Stimulated activated CD8-positive, alpha-beta memory T cell treated with anti-CD3 and anti-CD28 coated beads, Interleukin-15, amount 100 ng/mL, for 1 hour (primary cell): Measurements from ENCODE around the gene CTNND2.

ENCODE experiments used
- DNase-seq: peaks from one replicate; pipeline ENCODE4 v3.0.0-alpha.2; 2020; ENCODE audit warnings: low read depth

Gene CTNND2

DNA sequence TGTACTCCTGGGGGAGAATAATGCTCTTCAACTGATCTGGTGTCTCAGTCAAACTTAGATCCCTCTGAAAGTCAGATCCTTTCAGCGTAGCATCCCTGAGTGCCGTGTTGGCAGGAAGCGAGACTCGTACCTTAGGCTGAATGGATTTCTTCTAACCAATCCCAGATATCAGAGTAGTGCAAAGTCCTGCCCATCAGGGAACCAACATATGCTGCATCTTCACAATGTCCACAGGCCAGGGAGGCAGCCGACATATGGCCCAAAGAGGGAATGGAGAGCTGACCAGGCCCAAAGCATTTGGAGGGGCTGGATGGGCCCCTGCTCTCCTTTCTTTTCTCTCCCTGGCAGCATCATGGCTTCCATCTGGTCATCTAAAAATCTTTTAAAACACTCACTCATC, 646.2 kb downstream of the CTNND2 start:
- DNase-seq: no peak

DNA sequence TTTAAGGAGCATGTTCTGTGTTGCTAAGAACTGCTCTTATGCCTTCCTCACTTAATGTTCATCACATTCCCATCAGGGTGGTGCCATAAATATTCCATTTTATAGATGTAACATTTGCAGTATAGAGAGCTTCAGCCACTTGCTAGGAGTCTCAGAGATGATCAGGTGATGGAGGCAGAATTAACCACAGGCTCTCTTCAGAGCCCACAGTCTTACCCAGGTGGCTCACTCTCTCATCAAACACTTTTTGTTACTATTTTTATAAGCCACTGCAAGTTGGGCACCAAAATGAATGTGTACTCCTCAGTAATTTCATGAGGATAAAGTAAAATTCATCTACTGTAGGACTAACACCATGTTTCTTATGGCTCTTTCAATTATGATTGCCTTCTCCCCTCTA, 651.7 kb downstream of the CTNND2 start:
- DNase-seq: no peak

DNA sequence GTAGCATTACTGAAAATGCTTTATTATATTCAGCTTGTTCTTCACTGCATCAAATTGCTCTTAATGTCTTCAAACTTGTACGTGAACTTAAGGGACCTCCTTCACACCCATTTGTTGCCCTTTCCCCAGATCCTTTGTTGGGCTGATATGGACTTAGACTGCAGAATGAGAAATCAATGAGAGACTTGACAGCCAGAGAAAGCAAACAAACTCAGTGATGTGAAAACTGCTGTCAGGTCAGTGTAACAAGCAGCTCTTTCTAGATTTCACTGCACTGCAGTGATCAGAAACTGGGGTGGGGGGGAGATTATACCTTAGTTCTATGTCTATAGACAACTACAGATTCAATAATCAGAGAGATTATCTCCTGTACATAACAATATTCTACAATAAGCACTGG, 652.2 kb downstream of the CTNND2 start:
- DNase-seq: no peak

DNA sequence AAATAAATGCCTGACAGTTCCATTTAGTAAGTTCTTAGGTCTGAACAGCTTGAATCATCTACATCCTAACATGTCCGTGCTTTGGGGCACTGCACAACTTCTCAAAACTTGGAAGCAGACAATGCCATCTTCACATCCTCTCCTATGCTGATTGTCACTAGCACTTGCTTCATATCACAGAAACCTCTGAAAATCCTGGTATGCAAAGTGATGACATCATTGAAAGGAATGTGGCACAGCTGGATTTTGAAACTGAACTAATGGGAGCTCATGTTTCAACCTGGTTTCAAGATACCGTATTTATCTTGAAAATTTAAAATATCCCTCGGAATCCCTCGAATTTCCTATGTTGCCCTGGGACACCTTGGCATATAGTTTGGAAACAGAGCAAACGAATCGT, 653.0 kb downstream of the CTNND2 start:
- no peak for DNase-seq

DNA sequence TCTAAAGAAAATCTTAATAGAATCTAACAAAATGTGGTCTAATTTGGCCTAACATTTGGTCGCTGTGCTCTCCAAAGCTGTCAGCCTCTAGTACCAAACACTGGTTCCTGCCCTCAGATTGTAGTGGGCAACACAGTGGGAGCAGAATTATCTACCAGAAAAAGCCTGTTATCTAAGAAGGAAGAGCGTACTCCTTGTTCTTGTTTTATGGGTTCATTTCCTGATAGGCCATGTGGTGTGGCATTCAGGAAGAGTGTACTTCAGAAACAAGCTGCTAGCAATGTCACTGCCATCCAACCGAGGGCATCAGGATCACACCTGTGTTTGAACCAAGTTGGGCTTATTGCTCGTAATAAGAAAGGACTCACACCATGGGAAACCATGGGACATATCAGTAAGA, 655.3 kb downstream of the CTNND2 start:
- DNase-seq: no peak

DNA sequence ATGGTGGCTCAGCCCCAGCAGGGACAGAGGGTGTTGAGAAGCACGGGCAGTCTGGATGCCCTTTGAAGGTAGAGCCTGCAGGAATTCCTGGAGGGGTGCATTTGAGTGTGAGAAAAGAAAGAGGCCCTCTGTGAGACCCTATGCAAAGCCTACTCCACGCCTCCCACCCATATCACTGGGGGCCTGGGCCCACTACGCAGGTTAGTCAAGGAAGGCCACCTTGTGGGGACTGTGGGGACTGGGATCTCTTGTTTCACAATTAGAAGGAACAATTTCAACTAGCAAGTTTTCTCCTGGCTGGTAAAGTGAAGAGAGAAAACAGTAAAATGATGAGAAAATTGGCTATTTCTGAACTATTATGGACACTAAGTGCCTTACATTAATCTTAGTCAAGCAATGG, 657.0 kb downstream of the CTNND2 start:
- DNase-seq: no peak

DNA sequence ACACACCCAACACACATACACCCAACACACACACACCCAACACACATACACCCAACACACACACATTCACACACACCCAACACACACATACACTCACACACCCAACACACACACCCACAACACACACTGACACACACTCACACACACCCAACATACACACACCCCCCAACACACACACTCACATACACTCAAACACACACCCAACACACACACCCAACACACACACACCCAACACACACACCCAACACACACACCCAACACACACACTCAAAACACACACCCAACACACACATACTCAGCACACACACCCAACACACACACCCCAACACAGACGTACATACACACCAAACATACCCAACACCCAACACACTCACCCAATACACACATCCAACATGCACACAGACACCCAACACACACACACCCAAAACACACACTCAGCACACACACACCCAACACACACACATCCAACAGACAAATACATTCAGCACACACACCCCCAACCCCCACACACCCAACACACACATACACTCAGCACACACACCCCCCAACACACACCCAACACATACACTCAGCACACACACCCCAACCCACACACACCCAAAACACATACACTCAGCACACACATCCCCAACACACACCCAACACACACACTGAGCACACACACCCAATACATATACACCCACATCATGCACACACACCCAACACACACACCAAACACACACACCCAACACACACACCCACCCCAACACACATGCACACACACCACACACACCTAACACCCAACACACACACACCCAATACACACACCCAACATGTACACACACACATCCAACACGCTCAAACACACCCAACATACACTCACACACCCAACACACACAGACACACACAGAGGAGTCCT, 663.7 kb downstream of the CTNND2 start:
- no peak for DNase-seq

DNA sequence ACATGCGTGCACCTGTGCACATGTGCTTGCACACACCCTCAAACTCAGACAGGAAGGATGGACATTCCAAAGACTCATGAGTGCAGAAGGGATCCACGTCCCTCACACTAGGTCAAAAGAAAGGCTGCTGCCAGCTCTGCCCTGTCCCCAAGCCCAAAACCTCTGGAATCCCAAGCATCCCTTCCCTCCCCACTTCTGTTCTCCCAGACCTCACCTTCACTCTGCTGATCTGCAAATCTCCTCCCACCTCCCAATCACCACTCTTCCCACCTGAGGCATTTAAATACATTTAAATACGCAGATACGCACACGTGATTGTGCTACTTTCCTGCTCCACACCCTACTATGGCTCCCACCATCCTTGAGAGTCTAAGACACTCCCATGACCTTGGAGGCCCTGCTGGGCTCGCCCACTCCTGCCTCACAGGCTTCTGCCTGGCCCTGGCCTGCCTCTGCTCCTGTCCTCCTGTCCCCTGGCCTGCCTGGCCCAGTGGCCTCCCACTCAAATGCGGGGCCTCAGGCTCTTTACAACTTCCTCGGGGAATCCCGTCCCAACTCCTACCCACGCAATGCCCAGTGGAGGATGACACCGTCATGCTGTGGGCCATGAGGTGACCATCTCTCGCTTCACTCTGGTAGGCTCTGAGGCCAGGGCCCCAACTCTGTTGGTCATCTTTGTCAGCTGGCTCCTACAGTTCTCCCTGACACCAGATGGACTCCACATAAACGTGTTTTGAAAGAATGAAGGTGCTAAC, 664.8 kb downstream of the CTNND2 start:
- DNase-seq: no peak

DNA sequence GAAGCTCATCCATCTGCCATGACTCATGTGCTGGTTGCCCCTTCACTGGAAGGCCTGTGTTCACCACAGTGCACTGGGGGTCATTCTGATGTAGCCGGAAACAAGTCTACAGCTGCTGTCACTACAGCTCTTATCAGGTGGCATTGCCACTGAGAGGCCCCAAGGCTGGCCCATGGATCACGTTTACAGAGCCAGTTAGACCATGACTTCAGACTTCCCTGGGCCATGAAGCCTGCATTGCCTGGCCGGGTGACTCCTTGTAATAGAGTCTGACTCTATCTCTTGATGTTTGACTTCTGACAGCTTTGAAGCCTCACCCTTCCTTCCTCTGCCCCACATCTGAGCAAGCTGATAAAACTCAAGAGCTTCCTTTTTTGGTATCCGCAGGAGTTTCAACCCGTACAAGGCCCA, 669.7 kb downstream of the CTNND2 start:
- DNase-seq: no peak

DNA sequence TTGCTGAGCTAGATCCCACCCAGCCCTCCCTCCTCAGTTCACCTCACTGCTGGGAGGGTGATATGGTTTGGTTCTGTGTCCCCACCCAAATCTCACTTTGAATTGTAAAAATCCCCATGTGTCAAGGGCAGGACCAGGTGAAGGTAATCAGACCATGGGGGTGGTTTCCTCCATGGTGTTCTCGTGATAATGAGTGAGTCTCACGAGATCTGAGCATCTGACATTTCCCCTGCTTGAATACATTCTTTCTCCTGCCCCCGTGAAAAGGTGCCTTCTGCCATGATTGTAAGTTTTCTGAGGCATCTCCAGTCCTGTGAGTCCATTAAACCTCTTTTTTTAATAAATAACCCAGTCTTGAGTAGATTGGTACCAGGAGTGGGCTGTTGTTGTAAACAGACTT, 673.4 kb downstream of the CTNND2 start:
- no peak for DNase-seq

DNA sequence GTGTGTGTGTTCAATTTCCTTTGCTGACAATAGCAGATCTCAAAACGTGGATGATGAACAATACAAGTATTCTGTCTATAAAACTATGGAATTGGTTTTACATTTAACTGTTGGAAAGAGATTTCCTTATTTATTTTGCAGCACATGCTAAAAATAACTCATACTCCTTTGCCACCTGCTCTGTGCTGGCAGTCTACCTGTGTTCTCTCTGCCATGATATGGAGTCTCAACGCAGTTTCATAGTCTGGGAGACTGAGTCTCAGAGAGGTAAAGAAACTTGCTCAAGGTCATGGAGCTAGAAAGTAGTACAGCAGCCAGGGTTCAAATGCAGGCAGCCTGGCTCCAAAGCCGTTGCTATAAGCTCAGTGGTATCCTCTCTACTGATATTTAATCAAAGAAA, 677.2 kb downstream of the CTNND2 start:
- DNase-seq: no peak

DNA sequence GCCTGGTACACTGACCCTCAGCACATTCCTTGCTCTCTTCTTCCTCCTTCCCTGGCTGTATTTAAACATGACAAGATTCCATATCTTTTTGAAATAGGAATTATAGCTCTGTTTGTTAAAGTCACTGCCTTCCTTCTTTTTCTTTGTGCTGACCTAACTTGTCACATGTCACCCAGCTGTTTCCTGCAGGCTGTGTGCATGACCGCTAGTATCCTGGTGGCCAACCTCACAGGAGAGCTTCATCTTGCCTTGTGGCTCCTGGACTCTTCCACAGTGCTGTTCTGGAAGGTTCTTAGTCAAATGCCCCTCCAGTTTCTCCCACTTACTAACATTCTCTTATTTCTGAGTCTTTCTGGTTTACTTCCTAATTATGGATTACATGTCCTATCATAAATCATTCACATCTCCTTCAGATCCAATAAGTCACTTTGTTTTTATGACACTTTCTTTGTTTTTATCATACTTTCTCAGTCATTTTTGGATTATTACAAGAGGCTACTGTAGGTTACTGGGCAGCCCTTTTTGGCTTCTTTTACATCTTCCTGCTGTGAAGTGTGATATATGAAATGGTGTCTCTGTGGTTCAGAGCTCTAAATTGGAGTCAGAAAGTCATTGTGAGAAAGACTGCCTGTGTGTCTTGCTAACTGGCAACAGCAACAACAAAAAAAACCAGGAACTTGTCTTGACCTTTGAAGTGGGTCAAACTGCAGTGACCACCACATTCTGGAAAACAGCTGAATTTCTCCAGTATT, 679.6 kb downstream of the CTNND2 start:
- no peak for DNase-seq

DNA sequence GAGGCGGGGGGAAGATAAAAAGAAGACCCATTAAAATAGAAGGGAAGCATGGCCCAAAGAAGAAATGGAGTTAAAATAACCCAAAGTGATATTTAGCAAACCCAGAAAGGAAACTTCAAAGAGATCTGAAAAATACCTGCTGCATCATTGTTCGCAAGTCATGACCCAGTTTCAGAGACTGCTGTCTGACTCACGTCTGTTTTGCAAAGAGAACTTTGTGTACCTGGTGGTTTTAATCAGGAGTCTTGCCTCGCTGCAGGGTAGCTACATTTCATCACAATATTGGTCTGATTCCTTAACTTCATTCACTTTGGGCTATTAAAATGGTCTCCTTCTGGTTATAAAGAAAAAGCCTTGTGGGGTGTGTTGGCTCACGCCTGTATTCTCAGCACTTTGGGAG, 682.1 kb downstream of the CTNND2 start:
- DNase-seq: no peak

DNA sequence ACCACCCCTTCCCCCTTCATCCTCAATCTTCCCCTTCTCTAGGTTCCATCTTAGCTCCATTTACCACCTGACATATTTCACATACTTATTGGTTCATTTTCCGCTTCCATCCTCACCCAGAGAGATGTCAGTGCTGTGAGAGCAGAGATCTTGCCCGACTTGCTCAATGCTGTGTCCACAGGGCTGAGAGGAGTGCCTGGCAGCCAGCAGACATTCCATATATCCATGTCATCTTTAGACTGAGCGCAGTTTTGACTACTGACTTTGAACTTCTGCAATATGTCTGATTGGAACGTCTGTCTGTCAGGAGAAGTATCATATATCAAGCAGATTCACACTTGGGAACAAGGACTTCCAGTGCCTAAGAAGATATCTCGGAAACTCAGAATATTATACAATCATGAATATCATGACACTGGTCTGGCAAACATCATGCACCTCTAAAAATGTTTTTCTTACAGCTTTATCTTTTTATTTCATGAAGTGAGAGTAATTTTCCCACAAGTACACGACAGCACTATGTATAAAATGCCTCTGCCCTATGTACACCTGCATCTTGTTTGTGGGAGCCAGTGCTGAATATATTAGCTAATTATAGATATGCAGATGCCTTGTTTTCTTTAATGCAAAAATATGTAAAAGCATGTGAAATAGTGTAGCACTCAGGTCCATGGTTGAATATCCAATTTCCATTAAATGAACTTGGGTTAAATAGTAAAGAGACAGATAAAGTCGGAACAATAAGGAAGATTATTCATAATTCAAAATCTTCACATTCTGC, 689.2 kb downstream of the CTNND2 start:
- no peak for DNase-seq

DNA sequence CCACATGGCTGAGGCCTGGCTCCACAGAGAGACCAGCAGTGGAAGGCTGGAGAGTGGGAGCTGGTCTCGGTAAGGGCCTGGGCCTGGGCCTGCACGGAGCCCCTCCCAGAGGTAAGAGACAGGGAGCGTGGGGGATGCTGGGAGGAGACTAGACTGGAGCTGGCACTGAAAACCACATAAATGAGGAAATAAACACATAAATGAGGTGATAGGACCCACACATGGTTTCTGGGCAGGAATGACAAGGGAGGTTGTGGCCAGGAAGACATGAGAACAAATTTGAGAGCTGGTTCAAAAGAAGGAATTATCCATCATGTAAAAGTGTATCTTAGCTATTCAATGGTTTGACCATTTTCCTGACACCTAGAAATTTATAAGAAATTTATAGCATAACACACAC, 691.5 kb downstream of the CTNND2 start:
- DNase-seq: no peak

DNA sequence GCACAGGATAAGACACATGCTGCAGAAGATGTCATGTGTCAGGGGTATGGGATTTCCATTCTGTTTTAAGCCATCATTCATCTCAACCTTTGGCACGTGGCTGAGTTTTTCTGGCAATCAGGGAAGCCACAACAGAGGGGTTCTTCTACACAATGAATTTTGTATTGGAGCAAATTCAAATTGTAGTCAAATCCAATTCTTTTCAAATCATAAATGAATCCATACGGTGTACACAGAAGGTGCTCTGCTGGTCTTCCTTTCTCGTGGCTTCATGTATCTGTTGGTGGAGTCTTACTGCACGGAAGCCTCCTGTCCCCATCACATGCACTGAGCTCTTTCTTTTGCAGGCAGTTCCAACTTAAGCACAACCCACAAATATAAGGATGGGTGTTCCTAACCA, 706.5 kb downstream of the CTNND2 start:
- no peak for DNase-seq

DNA sequence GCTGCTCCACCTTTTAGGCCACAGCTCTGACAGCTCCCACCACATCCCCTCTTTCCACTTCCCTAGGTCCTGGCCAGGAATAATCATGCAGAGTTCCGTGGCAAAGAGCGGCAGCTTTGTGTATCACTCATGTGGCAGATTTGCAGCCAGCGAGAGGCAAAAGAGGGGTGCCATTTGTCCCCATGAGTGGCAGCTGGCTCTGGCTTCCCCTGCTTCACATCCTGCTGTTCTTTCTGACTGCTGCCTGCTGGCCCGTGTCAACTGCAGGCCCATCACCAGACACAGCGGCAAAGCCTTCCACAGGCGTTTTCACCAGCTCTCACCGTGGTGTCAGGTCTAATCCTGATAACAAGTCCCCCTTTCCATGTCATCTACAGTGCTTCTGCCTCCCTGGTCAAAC, 712.6 kb downstream of the CTNND2 start:
- no peak for DNase-seq

DNA sequence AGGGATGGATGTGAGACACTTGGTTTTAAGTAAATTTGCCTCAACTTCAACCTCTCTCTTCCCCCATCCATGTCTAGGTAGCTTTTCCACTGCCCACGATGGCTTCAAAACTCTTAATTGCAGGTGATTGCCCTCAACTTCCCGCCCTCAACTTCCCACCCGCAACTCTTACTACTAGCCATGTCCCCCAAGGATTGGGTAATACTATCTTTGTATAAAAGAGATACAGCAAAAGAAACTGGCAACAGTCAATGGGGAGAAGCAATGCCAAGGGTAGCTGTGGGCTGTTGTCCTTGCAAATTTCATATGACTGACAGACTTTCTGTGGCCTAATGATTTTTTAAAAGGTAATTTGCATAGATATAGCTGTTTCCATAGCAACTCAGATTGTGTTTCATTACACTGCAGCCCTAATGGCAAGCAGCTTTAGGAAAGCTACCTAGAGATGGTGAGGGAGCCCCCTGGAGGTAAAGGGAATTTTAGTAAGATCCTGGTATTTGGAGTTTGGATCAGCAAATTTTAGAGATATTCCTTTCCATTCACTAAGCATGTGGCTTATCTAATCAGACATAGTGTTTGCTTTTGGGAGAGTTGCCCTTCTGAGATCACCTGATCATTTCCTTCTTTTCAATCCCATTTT, 721.7 kb downstream of the CTNND2 start:
- DNase-seq: no peak

DNA sequence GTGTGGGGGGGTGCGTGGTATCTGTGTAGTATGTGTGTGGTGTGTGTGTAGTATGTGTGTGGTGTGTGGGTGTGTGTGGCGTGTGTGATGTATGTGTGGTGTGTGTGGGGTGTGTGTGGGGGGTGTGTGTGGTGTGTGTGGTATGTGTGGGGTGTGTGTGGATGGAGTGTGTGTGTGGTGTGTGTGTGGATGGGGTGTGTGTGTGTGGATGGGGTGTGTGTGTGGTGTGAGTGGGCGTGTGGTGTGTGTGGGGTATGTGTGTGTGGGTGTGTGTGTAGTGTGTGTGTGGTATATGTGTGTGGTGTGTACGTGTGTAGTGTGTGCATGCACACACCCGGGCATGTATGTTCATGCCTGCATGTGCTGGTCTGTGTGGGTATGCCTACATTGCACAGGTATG, 722.3 kb downstream of the CTNND2 start:
- DNase-seq: no peak

DNA sequence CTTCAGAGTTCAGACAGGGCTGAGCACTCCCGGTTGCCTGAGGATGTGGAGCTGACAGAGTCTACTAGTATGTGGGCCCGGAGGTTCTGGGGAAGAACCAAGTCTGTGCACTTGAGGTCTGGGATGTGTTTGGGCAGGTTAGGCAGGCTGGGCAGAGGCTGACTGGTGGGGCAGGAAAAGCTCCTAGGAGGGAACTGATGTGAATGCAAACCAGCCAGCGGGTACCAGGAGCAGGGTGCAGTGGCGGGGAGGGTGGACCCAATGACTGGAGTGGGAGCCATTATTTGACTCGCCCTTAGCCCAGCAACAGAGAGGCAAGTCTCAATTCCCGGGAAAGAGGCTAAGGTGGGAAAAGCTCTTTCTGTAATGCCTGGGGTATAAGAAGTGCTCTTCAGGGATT, 723.4 kb downstream of the CTNND2 start:
- DNase-seq: no peak

DNA sequence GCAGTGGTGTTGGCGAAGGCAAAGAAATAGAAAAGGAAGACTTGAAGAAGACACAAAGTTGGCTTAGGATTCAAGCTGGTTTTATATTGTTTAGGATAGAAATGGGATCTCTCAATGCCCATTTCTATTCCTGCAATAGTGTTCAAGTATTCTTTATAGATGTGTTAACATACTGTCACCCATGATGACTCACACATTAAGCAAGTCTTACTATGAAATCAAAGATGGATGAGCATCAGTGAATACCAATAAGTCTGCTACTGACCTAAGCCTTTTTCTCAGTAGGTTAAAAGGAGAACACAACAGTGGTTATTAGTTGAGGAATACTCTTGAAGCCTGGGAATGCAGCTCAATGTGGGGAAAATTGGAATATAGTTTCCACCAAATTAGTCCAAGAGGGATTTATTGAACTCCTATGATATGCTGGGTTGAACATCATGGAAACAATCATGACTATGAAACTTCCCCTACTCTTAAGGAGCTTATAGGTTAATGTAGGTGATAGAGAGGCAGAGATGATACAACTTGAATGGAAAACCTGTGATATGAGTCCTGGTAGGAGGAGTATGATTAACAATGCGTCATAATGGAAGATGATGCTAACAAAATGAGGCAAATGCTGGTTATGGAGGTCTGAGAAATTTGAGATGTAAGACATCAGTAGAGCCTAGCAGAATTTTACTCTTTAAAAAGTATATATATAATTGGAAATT, 726.1 kb downstream of the CTNND2 start:
- no peak for DNase-seq
